ENCODE data around the gene LMNB1. TPM values are rescaled to one million over a fixed set of nuclear protein-coding genes. Genes with fewer than 3 reads are reported as not detected.

LMNB1 gene
- total and polyA plus RNA-seq, 2 of the 13 experiments (the other 11 are each of a cell fraction or from before 2014, with no cell fraction given) = 12.5 to 159 TPM

GRCh38 chr5:126829098-126829497, 52.2 kb downstream of the LMNB1 start:
- intact Hi-C loops (cut with micrococcal nuclease; ENCODE audit: unreplicated experiment) = no loop called here
- ChIA-PET POLR2A (no interaction called here), CTCF (ENCODE audit: low intra/inter-chr PET ratio, low total read pairs) (no interaction called here)
- H3K27me3 ChIP-seq (ENCODE audit: control insufficient read depth in 1 of 2, insufficient read depth in 2 of 2, low read length in 2 of 2) = no peaks in the 10 kb centered on the region
- H4K20me1 ChIP-seq (ENCODE audit: insufficient read depth, low read length) = no peaks in the 10 kb centered on the region
- DNase-seq (ENCODE audit: low spot score) (no peak), FAIRE-seq (no peak), ATAC-seq (no peak)
- BruUV-seq (replicated peaks) = no TSS peak
- WGBS (ENCODE audit: low lambda C conversion rate) = 93% methylated on average over 5 of the region's 5 CpGs
- in situ Hi-C loops (cut with HindIII; ENCODE audit: extremely low pct_ligation_motif_present, low pct_unique_long_range_greater_than_20kb) = no loop called here
- no peak overlapping the region for H3K27ac ChIP-seq (ENCODE audit: extremely low read length, insufficient read depth, low read length)
- no peak overlapping the region for H3K9ac ChIP-seq (ENCODE audit: insufficient read depth, low read depth, low read length)
- H3K36me3 ChIP-seq (replicated peaks in 1 of 2; ENCODE audit: control insufficient read depth in 1 of 2, insufficient read depth in 2 of 2, low read length in 2 of 2) = peaks cover 22 to 80% of the 10 kb centered on the region in 2 experiments
- no peak overlapping the region for H3K4me3 ChIP-seq (replicated peaks in 1 of 3; ENCODE audit: insufficient read depth in 1 of 3, low read depth in 2 of 3, low read length in 3 of 3)
- no peak overlapping the region for H3K4me2 ChIP-seq (ENCODE audit: low read depth, low read length)
- H3K79me2 ChIP-seq (ENCODE audit: insufficient read depth, low read length) = no peaks in the 10 kb centered on the region
- H3K9me3 ChIP-seq (ENCODE audit: low read length) = no peaks in the 10 kb centered on the region
- no peaks in the 10 kb centered on the region for H3K4me1 ChIP-seq (ENCODE audit: insufficient read depth, low read length)
- no peak overlapping the region for H2AFZ ChIP-seq (ENCODE audit: low read length)
- no peak for TF ChIP-seq MLX (CRISPR knock-in tag; IDR thresholded peaks at IDR 0.05)
- no peak for TF ChIP-seq PRDM15 (CRISPR knock-in tag; IDR thresholded peaks at IDR 0.05)
- TF ChIP-seq CENPBD1 (CRISPR knock-in tag; IDR thresholded peaks at IDR 0.05; ENCODE audit: borderline replicate concordance, low read depth) = no peak
- no peak for TF ChIP-seq SALL1 (CRISPR knock-in tag; IDR thresholded peaks at IDR 0.05)
- no peak for TF ChIP-seq FOXJ3 (CRISPR knock-in tag; IDR thresholded peaks at IDR 0.05; ENCODE audit: borderline replicate concordance)
- TF ChIP-seq NR3C1 (CRISPR knock-in tag; IDR thresholded peaks at IDR 0.05) = no peak
- TF ChIP-seq ATF6 (CRISPR knock-in tag; conservative IDR thresholded peaks at IDR 0.05) = no peak
- no peak for TF ChIP-seq DPF2 (CRISPR knock-in tag; IDR thresholded peaks at IDR 0.05; ENCODE audit: borderline replicate concordance, low read depth)
- TF ChIP-seq ZNF891 (CRISPR knock-in tag; IDR thresholded peaks at IDR 0.05) = no peak
- no peak for TF ChIP-seq MTF1 (CRISPR knock-in tag; IDR thresholded peaks at IDR 0.05)
- no peak for TF ChIP-seq ZBTB25 (CRISPR knock-in tag; IDR thresholded peaks at IDR 0.05)
- TF ChIP-seq CCAR2 (optimal IDR thresholded peaks at IDR 0.05; ENCODE audit: low read depth, low read length) = no peak
- no peak for TF ChIP-seq HIVEP1 (CRISPR knock-in tag; IDR thresholded peaks at IDR 0.05)
- no peak for TF ChIP-seq ZNF382 (CRISPR knock-in tag; IDR thresholded peaks at IDR 0.05; ENCODE audit: borderline replicate concordance)
- TF ChIP-seq ATAD3A (CRISPR knock-in tag; IDR thresholded peaks at IDR 0.05) = no peak
- no peak for TF ChIP-seq ZNF274 (CRISPR knock-in tag; IDR thresholded peaks at IDR 0.05)
- TF ChIP-seq NFKB2 (CRISPR knock-in tag; IDR thresholded peaks at IDR 0.05; ENCODE audit: borderline replicate concordance) = no peak
- TF ChIP-seq ZNF460 (CRISPR knock-in tag; IDR thresholded peaks at IDR 0.05; ENCODE audit: borderline replicate concordance) = no peak
- TF ChIP-seq ZNF562 (CRISPR knock-in tag; IDR thresholded peaks at IDR 0.05; ENCODE audit: borderline replicate concordance) = no peak
